Gastrocnemius medialis (tissue), 4 donors: Measurements from ENCODE around the gene DIP2B.

Experiments
- POLR2A ChIP-seq, 2 donors: fragments of 450-650 bp; IDR thresholded peaks; one replicate each; pipeline ENCODE4 v1.6.1; 2017; ENCODE audit warnings: antibody characterized with exemption in 2 of 2, mild to moderate bottlenecking in 2 of 2, moderate library complexity in 2 of 2
- TF ChIP-seq, protein P1 (sequence below), 5 experiments: fragments of 450-650 bp in 3 of 5; fragments of 200-600 bp in 2 of 5; sonication (generic) in 2 of 5; IDR thresholded peaks in 4 of 5; conservative IDR thresholded peaks in 1 of 5; 1 replicate in 4 of 5; 2 replicates in 1 of 5; pipeline ENCODE4 v1.5.1; 2016 to 2019; ENCODE audit warnings: antibody characterized with exemption in 5 of 5, mild to moderate bottlenecking in 3 of 5, moderate library complexity in 3 of 5

DNA sequence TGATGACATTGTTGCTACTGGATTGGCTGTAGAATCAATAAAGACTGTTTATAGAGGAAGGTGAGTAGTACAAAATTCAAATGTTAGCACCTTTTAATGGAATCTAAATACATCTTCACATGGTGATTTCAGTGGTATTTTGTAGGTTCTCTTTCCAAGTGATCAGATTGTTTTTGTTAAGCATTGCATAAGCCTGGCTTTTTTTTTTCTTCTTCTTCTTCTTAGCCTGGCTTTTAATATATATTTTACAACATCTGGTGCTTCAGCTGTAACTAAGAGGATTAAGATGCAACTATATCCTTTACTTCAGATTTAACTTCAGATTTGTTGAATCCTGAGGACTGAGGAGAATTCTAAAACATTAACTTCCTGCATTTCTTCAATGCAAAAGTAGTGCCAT lies 201.8 kb downstream of the DIP2B start:
- TF ChIP-seq, protein P1, sequence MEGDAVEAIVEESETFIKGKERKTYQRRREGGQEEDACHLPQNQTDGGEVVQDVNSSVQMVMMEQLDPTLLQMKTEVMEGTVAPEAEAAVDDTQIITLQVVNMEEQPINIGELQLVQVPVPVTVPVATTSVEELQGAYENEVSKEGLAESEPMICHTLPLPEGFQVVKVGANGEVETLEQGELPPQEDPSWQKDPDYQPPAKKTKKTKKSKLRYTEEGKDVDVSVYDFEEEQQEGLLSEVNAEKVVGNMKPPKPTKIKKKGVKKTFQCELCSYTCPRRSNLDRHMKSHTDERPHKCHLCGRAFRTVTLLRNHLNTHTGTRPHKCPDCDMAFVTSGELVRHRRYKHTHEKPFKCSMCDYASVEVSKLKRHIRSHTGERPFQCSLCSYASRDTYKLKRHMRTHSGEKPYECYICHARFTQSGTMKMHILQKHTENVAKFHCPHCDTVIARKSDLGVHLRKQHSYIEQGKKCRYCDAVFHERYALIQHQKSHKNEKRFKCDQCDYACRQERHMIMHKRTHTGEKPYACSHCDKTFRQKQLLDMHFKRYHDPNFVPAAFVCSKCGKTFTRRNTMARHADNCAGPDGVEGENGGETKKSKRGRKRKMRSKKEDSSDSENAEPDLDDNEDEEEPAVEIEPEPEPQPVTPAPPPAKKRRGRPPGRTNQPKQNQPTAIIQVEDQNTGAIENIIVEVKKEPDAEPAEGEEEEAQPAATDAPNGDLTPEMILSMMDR (IDR thresholded peaks at IDR 0.05 in 4 of 5, conservative IDR thresholded peaks at IDR 0.05 in 1 of 5) = no peak
- no peak for TF ChIP-seq POLR2A (IDR thresholded peaks at IDR 0.05)
